GM21576 (cell line): Measurements from ENCODE around the gene CACTIN.
A peak's percentile ranks its signal among the peaks of the same experiment; 100 is the strongest.
"Not testable (repeated sequence)": the region's sequence is repeated elsewhere in the genome, so short reads cannot be mapped to it uniquely, and the experiment has no call there.

Experiments used
- ATAC-seq: cut with Tn5 transposase; IDR thresholded peaks from one replicate; pipeline ENCODE4 v1.9.1; 2021; ENCODE audit warnings: mild to moderate bottlenecking, moderate library complexity; ENCODE audit not compliant: unreplicated experiment

CACTIN gene

GRCh38 chr19:3631053-3631861 is 4.7 kb upstream of the CACTIN start:
- no peak for ATAC-seq

- ATAC-seq = not testable (repeated sequence)
Measured at GRCh38 chr19:3628766-3629165, 2.2 kb upstream of the CACTIN start.

GRCh38 chr19:3627351-3627723 is 747 bp upstream of the CACTIN start:
- no peak for ATAC-seq

GRCh38 chr19:3625996-3626472 is 556 bp downstream of the CACTIN start:
- ATAC-seq = peak; percentile 3

GRCh38 chr19:3623716-3624115 is 2.9 kb downstream of the CACTIN start:
- ATAC-seq = no peak

GRCh38 chr19:3622224-3622623 is 4.4 kb downstream of the CACTIN start:
- ATAC-seq = no peak

- ATAC-seq = no peak
Measured at GRCh38 chr19:3621689-3622088, 4.9 kb downstream of the CACTIN start.

- no peak for ATAC-seq
Measured at GRCh38 chr19:3620817-3621547, 5.6 kb downstream of the CACTIN start.

GRCh38 chr19:3620145-3620816 is 6.3 kb downstream of the CACTIN start:
- no peak for ATAC-seq

- ATAC-seq = no peak
Measured at GRCh38 chr19:3619631-3620012, 7.0 kb downstream of the CACTIN start.

GRCh38 chr19:3618811-3619630 is 7.6 kb downstream of the CACTIN start:
- ATAC-seq = no peak

- no peak for ATAC-seq
Measured at GRCh38 chr19:3618144-3618810, 8.3 kb downstream of the CACTIN start.

- no peak for ATAC-seq
Measured at GRCh38 chr19:3617463-3617862, 9.1 kb downstream of the CACTIN start.

- ATAC-seq = no peak
Measured at GRCh38 chr19:3615524-3616135, 11.0 kb downstream of the CACTIN start.

- no peak for ATAC-seq
Measured at GRCh38 chr19:3614858-3615505, 11.6 kb downstream of the CACTIN start.

GRCh38 chr19:3613818-3614661 is 12.6 kb downstream of the CACTIN start:
- no peak for ATAC-seq

- no peak for ATAC-seq
Measured at GRCh38 chr19:3612901-3613741, 13.5 kb downstream of the CACTIN start.

GRCh38 chr19:3612330-3612729 is 14.3 kb downstream of the CACTIN start:
- ATAC-seq = no peak
